ENCODE data around the gene DDN. TPM values are rescaled to one million over a fixed set of nuclear protein-coding genes. Genes with fewer than 3 reads are reported as not detected.

DDN gene
- total RNA-seq = not detected

- ATAC-seq = no peak
- Histone ChIP-seq H3K4me1 (peaks cover 5 to 49% (median 38%) of the 10 kb centered on the region in 3 donors), H3K27ac (no peak within 1 kb of the TSS), H3K27me3 (peaks cover 98% of the 10 kb centered on the region), H3K4me3 (peak within 1 kb of the TSS; percentile 8 to 53), H3K36me3 (peaks cover 0 to 45% of the 10 kb centered on the region in 2 donors), H3K9me3 (no peaks in the 10 kb centered on the region)
- 0% methylated on average over 3 of the region's 30 CpGs; no CpG with 5 or more reads in 1 of the 2 donors for WGBS, 2 donors (ENCODE audit: low coverage in 1 of 2)
- TF ChIP-seq POLR2A (IDR thresholded peaks at IDR 0.05) (no peak), POLR2AphosphoS5 (IDR thresholded peaks at IDR 0.05) (no peak), EP300 (IDR thresholded peaks at IDR 0.05) (no peak)
- TF ChIP-seq, protein P1, sequence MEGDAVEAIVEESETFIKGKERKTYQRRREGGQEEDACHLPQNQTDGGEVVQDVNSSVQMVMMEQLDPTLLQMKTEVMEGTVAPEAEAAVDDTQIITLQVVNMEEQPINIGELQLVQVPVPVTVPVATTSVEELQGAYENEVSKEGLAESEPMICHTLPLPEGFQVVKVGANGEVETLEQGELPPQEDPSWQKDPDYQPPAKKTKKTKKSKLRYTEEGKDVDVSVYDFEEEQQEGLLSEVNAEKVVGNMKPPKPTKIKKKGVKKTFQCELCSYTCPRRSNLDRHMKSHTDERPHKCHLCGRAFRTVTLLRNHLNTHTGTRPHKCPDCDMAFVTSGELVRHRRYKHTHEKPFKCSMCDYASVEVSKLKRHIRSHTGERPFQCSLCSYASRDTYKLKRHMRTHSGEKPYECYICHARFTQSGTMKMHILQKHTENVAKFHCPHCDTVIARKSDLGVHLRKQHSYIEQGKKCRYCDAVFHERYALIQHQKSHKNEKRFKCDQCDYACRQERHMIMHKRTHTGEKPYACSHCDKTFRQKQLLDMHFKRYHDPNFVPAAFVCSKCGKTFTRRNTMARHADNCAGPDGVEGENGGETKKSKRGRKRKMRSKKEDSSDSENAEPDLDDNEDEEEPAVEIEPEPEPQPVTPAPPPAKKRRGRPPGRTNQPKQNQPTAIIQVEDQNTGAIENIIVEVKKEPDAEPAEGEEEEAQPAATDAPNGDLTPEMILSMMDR (IDR thresholded peaks at IDR 0.05) = no peak
Observed at GRCh38 chr12:48999371-49000131, at the start of gene DDN. DDN (minus strand) TSS chr12:48999375; CDS start chr12:48999287, 88 bp downstream.

GRCh38 chr12:49048953-49049352 is 49.8 kb upstream of the DDN start:
- Histone ChIP-seq H3K27me3 (no peaks in the 10 kb centered on the region), H3K9me3 (no peaks in the 10 kb centered on the region), H3K27ac (no peak overlapping the region), H3K4me1 (no peaks in the 10 kb centered on the region), H3K36me3 (peaks cover 0 to 100% of the 10 kb centered on the region in 2 donors), H3K4me3 (no peak overlapping the region)
- 40 to 92% methylated on average over 1 to 6 of the region's 10 CpGs for WGBS, 2 donors (ENCODE audit: low coverage in 1 of 2)
- no peak for TF ChIP-seq POLR2A (IDR thresholded peaks at IDR 0.05)
- TF ChIP-seq, protein P1 (IDR thresholded peaks at IDR 0.05) = no peak
- TF ChIP-seq POLR2AphosphoS5 (IDR thresholded peaks at IDR 0.05) = no peak
- TF ChIP-seq EP300 (IDR thresholded peaks at IDR 0.05) = no peak
- ATAC-seq = no peak

DNA sequence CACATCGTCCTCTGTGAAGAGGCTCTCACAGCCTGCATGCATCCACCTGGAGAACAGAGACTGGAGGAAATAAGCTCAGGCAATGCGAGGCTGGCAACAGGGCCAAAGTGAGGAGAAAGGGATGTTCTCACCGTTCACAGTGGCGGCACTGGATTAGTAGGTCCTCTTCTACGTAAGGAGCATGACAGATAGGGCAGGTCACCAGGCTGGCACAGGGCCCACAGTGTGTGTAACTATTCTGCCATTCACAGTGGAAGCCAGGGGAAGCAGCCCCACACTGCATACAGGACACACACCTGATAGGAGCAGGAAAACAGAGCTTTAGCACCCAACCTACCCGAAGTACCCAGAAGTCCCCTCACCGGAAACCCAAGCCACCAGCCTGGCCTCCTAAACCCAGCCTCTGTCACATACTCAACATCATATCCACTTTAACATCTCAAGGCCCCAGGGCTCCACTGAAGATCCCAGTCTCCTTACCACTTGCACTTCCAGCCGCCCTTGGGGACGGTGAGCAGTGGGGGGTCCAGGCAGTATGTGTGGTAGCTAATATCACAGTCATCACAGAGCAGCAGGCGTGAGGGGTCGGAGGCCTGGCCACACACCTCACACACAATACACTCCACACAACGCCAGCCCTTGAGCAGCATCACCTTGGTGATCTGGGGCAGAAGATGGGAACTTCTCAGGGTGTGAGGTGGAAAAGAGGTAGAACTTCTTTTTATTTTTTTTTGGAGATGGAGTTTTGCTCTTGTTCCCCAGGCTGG is 47.1 kb upstream of the DDN start:
- no peaks in the 10 kb centered on the region for H3K4me1 ChIP-seq
- H3K27ac ChIP-seq = no peak overlapping the region
- H3K36me3 ChIP-seq = peaks cover 0 to 100% of the 10 kb centered on the region in 2 donors
- 50% methylated on average over 2 of the region's 12 CpGs; no CpG with 5 or more reads in 1 of the 2 donors for WGBS, 2 donors (ENCODE audit: low coverage in 1 of 2)
- no peaks in the 10 kb centered on the region for H3K27me3 ChIP-seq
- no peak for ATAC-seq
- H3K4me3 ChIP-seq = no peak overlapping the region
- TF ChIP-seq POLR2AphosphoS5 (IDR thresholded peaks at IDR 0.05) = no peak
- no peak for TF ChIP-seq POLR2A (IDR thresholded peaks at IDR 0.05)
- no peak for TF ChIP-seq EP300 (IDR thresholded peaks at IDR 0.05)
- TF ChIP-seq, protein P1 (IDR thresholded peaks at IDR 0.05) = no peak
- no peaks in the 10 kb centered on the region for H3K9me3 ChIP-seq

- no peak for ATAC-seq
- WGBS, 2 donors (ENCODE audit: low coverage in 1 of 2) = 90% methylated on average over 2 of the region's 12 CpGs; no CpG with 5 or more reads in 1 of the 2 donors
- Histone ChIP-seq H3K36me3 (peaks cover 0 to 100% of the 10 kb centered on the region in 2 donors), H3K9me3 (no peaks in the 10 kb centered on the region), H3K27me3 (no peaks in the 10 kb centered on the region), H3K4me1 (no peaks in the 10 kb centered on the region), H3K4me3 (no peak overlapping the region), H3K27ac (no peak overlapping the region)
- TF ChIP-seq POLR2AphosphoS5 (IDR thresholded peaks at IDR 0.05) = no peak
Observed at GRCh38 chr12:49044660-49045059, 45.5 kb upstream of the DDN start.

DNA sequence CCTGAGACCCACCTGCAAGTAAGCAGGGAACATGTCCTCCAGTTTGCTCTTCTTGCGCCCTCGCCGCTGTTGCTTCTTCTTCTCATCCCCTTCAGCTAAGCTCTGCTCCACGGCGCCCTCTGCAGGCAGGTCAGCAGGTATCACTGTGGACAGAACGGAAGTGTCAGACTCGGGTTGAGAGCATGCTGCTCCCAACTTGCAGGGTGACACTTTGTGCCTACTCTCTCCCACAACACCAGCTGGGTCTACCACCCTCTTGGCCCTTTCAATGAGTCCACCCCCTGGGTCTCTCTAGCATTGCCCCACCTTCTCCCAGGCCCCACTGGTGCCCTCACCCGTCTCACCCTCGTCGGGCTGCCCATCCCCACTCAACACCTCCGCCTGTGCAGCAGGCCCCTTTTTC is 44.7 kb upstream of the DDN start:
- no peaks in the 10 kb centered on the region for H3K4me1 ChIP-seq
- peaks cover 0 to 100% of the 10 kb centered on the region in 2 donors for H3K36me3 ChIP-seq
- TF ChIP-seq, protein P1 (IDR thresholded peaks at IDR 0.05) = peak in 3 of 4 experiments; percentile 43 to 63 (median 59)
- no peak for TF ChIP-seq EP300 (IDR thresholded peaks at IDR 0.05)
- H3K4me3 ChIP-seq = no peak overlapping the region
- WGBS, 2 donors (ENCODE audit: low coverage in 1 of 2) = 53 to 63% methylated on average over 9 to 11 of the region's 11 CpGs
- H3K9me3 ChIP-seq = no peaks in the 10 kb centered on the region
- H3K27me3 ChIP-seq = no peaks in the 10 kb centered on the region
- peak; percentile 25 for ATAC-seq
- no peak overlapping the region for H3K27ac ChIP-seq
